Liver (tissue), 9 donors: ENCODE results near the gene ADAMTS2. TPM values are rescaled to one million over a fixed set of nuclear protein-coding genes. Genes with fewer than 3 reads are reported as not detected.

Experiments
- DNase-seq: peaks from one replicate; pipeline ENCODE4 v3.0.0-alpha.2; 2017; ENCODE audit warnings: low spot score
- H3K27ac ChIP-seq, 2 donors: one replicate each; pipeline ENCODE4 v1.7.0; 2013; ENCODE audit warnings: inconsistent platforms in 2 of 2, low read length in 2 of 2, control low read depth in 1 of 2, low read depth in 1 of 2, mild to moderate bottlenecking in 1 of 2
- H3K27me3 ChIP-seq, 4 donors: one replicate each; pipeline versions ENCODE4 v1.6.1 to v1.7.0; 2013; ENCODE audit warnings: low read length in 3 of 4, inconsistent platforms in 1 of 4, mild to moderate bottlenecking in 1 of 4, moderate library complexity in 1 of 4; ENCODE audit not compliant: control insufficient read depth in 4 of 4, insufficient read depth in 4 of 4
- H3K36me3 ChIP-seq, 4 donors: one replicate each; pipeline versions ENCODE4 v1.6.1 to v1.7.0; 2013; ENCODE audit warnings: low read length in 3 of 4, mild to moderate bottlenecking in 3 of 4, low read depth in 1 of 4, moderate library complexity in 1 of 4; ENCODE audit not compliant: control insufficient read depth in 4 of 4, insufficient read depth in 3 of 4
- H3K4me1 ChIP-seq, 4 donors: one replicate each; pipeline versions ENCODE4 v1.6.1 to v1.7.0; 2013; ENCODE audit warnings: low read length in 3 of 4, mild to moderate bottlenecking in 3 of 4, moderate library complexity in 1 of 4; ENCODE audit not compliant: control insufficient read depth in 4 of 4, insufficient read depth in 4 of 4
- H3K4me3 ChIP-seq, 3 donors: one replicate each; pipeline versions ENCODE4 v1.6.1 to v1.7.0; 2013; ENCODE audit warnings: low read length in 3 of 3, control low read depth in 1 of 3, low read depth in 1 of 3, mild to moderate bottlenecking in 1 of 3
- H3K9ac ChIP-seq, 2 donors: one replicate each; pipeline ENCODE4 v1.7.0; 2013; ENCODE audit warnings: low read length in 2 of 2, mild to moderate bottlenecking in 2 of 2, moderate library complexity in 2 of 2, control low read depth in 1 of 2, low read depth in 1 of 2
- H3K9me3 ChIP-seq, 4 donors: one replicate each; pipeline versions ENCODE4 v1.6.1 to v1.7.0; 2013; ENCODE audit warnings: low read length in 3 of 4; ENCODE audit not compliant: control insufficient read depth in 4 of 4
- EGR1 ChIP-seq, 2 donors: IDR thresholded peaks; 2 replicates each; pipeline ENCODE4 v1.6.1; 2016 to 2018; ENCODE audit warnings: antibody characterized with exemption in 2 of 2, low read depth in 2 of 2
- FOXA1 ChIP-seq: IDR thresholded peaks from 2 replicates; pipeline ENCODE4 v1.6.1; 2016; ENCODE audit warnings: antibody characterized with exemption
- FOXA2 ChIP-seq: IDR thresholded peaks from 2 replicates; pipeline ENCODE4 v1.6.1; 2016; ENCODE audit warnings: antibody characterized with exemption
- GABPA ChIP-seq, 2 donors: IDR thresholded peaks in 1 of 2; conservative IDR thresholded peaks in 1 of 2; 2 replicates each; pipeline ENCODE4 v1.6.1; 2016; ENCODE audit warnings: antibody characterized with exemption in 2 of 2, mild to moderate bottlenecking in 1 of 2, moderate library complexity in 1 of 2
- HNF4A ChIP-seq, 2 donors: conservative IDR thresholded peaks; 2 replicates each; pipeline ENCODE4 v1.6.1; 2016; ENCODE audit warnings: antibody characterized with exemption in 2 of 2, mild to moderate bottlenecking in 2 of 2
- HNF4G ChIP-seq: IDR thresholded peaks from 2 replicates; pipeline ENCODE4 v1.6.1; 2016; ENCODE audit warnings: antibody characterized with exemption
- JUND ChIP-seq, 2 donors: IDR thresholded peaks; 2 replicates each; pipeline ENCODE4 v1.6.1; 2016; ENCODE audit warnings: antibody characterized with exemption in 2 of 2
- NR2F2 ChIP-seq: IDR thresholded peaks from 2 replicates; pipeline ENCODE4 v1.6.1; 2016; ENCODE audit warnings: antibody characterized with exemption
- RAD21 ChIP-seq, 2 donors: IDR thresholded peaks; 2 replicates each; pipeline ENCODE4 v1.6.1; 2016; ENCODE audit warnings: antibody characterized with exemption in 2 of 2, mild to moderate bottlenecking in 2 of 2
- REST ChIP-seq: IDR thresholded peaks from 2 replicates; pipeline ENCODE4 v1.6.1; 2016; ENCODE audit warnings: antibody characterized with exemption, mild to moderate bottlenecking
- SP1 ChIP-seq: IDR thresholded peaks from 2 replicates; pipeline ENCODE4 v1.6.1; 2018; ENCODE audit warnings: antibody characterized with exemption, mild to moderate bottlenecking
- TAF1 ChIP-seq: conservative IDR thresholded peaks from 2 replicates; pipeline ENCODE4 v1.6.1; 2016; ENCODE audit warnings: antibody characterized with exemption, mild to moderate bottlenecking
- YY1 ChIP-seq: IDR thresholded peaks from 2 replicates; pipeline ENCODE4 v1.6.1; 2016; ENCODE audit warnings: antibody characterized with exemption, mild to moderate bottlenecking
- ZBTB33 ChIP-seq: IDR thresholded peaks from 2 replicates; pipeline ENCODE4 v1.6.1; 2016; ENCODE audit warnings: antibody characterized with exemption
- WGBS: extraction: QIAGEN DNeasy Blood & Tissue Kit; methylation state at CpG from one replicate; pipeline ENCODE4 v1.1.7; 2013; 5-methylcytosine and 5-hydroxymethylcytosine counted together
- polyA plus RNA-seq, 2 donors: library from polyadenylated mRNA; stranded (reverse) in 1 of 2; unstranded in 1 of 2; fragments of 200-250 nt in 1 of 2; fragments of >200 nt in 1 of 2; fragmentation: Nextera tagmentation in 1 of 2; extraction: Ambion mirVana in 1 of 2; gene quantifications; one replicate each; pipeline versions ENCODE4 v1.2.1 to v1.2.3, GENCODE V29; 2013 to 2015
- total RNA-seq, 2 donors: library from RNA; depleted of rRNA; stranded (reverse); fragments of >200 nt; gene quantifications; one replicate each; pipeline ENCODE4 v1.2.3, GENCODE V29; 2014
- TF ChIP-seq, protein P1 (sequence below): fragments of 150-350 bp; IDR thresholded peaks from 2 replicates; pipeline ENCODE4 v1.5.1; 2017; ENCODE audit warnings: improper control_type of control experiment, low read depth, low read length; ENCODE audit not compliant: missing input control
- TF ChIP-seq, protein P2 (sequence below): IDR thresholded peaks from 2 replicates; pipeline ENCODE4 v1.6.1; 2016; ENCODE audit warnings: antibody characterized with exemption
- donor health status: healthy.
- donor health status: healthy.
- donor health status: healthy.
- donor health status: healthy.
- donor health status: healthy.

The ADAMTS2 gene
- total and polyA plus RNA-seq, 4 donors, result 2.7 to 24.3 (median 12.0) TPM

GRCh38 chr5:179254638-179255271 lies 90.5 kb downstream of the ADAMTS2 start:
- no peaks in the 10 kb centered on the region for H3K36me3 ChIP-seq
- no peak overlapping the region for H3K9ac ChIP-seq
- no peak overlapping the region for H3K4me3 ChIP-seq
- H3K27ac ChIP-seq, result no peak overlapping the region
- no peak for DNase-seq
- no peaks in the 10 kb centered on the region for H3K9me3 ChIP-seq
- no peaks in the 10 kb centered on the region for H3K27me3 ChIP-seq
- no peaks in the 10 kb centered on the region for H3K4me1 ChIP-seq
- WGBS, result 84% methylated on average over 5 of the region's 5 CpGs
- no peak for TF ChIP-seq YY1
- TF ChIP-seq FOXA2, result no peak
- no peak for TF ChIP-seq HNF4G
- no peak for TF ChIP-seq TAF1
- no peak for TF ChIP-seq ZBTB33
- TF ChIP-seq HNF4A (conservative IDR thresholded peaks at IDR 0.05), result no peak

DNA sequence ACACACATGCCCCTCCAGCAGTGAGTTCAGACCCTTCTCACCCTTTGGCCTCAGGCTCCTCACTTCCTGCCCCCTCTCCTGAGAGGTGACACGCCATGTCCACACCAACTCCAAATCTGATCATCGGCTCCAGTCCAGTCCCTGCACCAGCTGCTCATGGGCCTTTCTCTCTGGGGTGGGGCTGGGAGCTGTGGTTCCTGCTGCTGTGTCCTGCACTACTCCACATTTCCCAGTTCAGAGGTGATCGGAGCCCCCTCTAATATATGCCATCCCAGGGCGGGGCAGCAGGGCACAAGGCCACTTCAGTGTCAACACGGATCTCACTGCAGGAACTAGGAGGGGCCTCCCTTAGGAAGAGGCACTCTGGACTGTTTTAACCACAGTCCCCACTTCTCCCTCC lies 91.5 kb downstream of the ADAMTS2 start:
- no peak overlapping the region for H3K27ac ChIP-seq
- H3K4me1 ChIP-seq, result no peaks in the 10 kb centered on the region
- no peak for TF ChIP-seq FOXA1
- TF ChIP-seq TAF1, result no peak
- no peak for TF ChIP-seq GABPA (IDR thresholded peaks at IDR 0.05 in 1 of 2, conservative IDR thresholded peaks at IDR 0.05 in 1 of 2)
- TF ChIP-seq EGR1 (IDR thresholded peaks at IDR 0.05; ENCODE audit: low read depth in 2 of 2), result no peak
- TF ChIP-seq, protein P1, sequence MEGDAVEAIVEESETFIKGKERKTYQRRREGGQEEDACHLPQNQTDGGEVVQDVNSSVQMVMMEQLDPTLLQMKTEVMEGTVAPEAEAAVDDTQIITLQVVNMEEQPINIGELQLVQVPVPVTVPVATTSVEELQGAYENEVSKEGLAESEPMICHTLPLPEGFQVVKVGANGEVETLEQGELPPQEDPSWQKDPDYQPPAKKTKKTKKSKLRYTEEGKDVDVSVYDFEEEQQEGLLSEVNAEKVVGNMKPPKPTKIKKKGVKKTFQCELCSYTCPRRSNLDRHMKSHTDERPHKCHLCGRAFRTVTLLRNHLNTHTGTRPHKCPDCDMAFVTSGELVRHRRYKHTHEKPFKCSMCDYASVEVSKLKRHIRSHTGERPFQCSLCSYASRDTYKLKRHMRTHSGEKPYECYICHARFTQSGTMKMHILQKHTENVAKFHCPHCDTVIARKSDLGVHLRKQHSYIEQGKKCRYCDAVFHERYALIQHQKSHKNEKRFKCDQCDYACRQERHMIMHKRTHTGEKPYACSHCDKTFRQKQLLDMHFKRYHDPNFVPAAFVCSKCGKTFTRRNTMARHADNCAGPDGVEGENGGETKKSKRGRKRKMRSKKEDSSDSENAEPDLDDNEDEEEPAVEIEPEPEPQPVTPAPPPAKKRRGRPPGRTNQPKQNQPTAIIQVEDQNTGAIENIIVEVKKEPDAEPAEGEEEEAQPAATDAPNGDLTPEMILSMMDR, result no peak
- no peak for TF ChIP-seq HNF4A (conservative IDR thresholded peaks at IDR 0.05)
- no peak for TF ChIP-seq FOXA2
- no peak for TF ChIP-seq JUND (IDR thresholded peaks at IDR 0.05)
- H3K9me3 ChIP-seq, result no peaks in the 10 kb centered on the region
- H3K27me3 ChIP-seq, result no peaks in the 10 kb centered on the region
- no peak overlapping the region for H3K9ac ChIP-seq
- WGBS, result 76% methylated on average over 5 of the region's 5 CpGs
- H3K4me3 ChIP-seq, result no peak overlapping the region
- no peaks in the 10 kb centered on the region for H3K36me3 ChIP-seq
- no peak for DNase-seq

- Histone ChIP-seq H3K9ac (no peak overlapping the region), H3K27ac (no peak overlapping the region), H3K4me1 (no peaks in the 10 kb centered on the region), H3K4me3 (no peak overlapping the region), H3K9me3 (peaks cover 0 to 2% (median under 1%) of the 10 kb centered on the region in 4 donors), H3K27me3 (no peaks in the 10 kb centered on the region), H3K36me3 (no peaks in the 10 kb centered on the region)
- no peak for DNase-seq
- WGBS, result 82% methylated on average over 8 of the region's 8 CpGs
- TF ChIP-seq SP1 (no peak), FOXA2 (no peak), HNF4G (no peak), EGR1 (IDR thresholded peaks at IDR 0.05; ENCODE audit: low read depth in 2 of 2) (no peak), TAF1 (no peak), JUND (IDR thresholded peaks at IDR 0.05) (no peak), GABPA (IDR thresholded peaks at IDR 0.05 in 1 of 2, conservative IDR thresholded peaks at IDR 0.05 in 1 of 2) (no peak), FOXA1 (no peak), RAD21 (IDR thresholded peaks at IDR 0.05) (no peak), NR2F2 (no peak), HNF4A (conservative IDR thresholded peaks at IDR 0.05) (no peak), YY1 (no peak), REST (no peak), ZBTB33 (no peak)
- TF ChIP-seq, protein P2, sequence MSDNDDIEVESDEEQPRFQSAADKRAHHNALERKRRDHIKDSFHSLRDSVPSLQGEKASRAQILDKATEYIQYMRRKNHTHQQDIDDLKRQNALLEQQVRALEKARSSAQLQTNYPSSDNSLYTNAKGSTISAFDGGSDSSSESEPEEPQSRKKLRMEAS, result no peak
Measured at GRCh38 chr5:179251276-179251969, 93.8 kb downstream of the ADAMTS2 start.
